ENCODE results near the gene ADAMTS17. TPM values are rescaled to one million over a fixed set of nuclear protein-coding genes. Genes with fewer than 3 reads are reported as not detected.

The ADAMTS17 gene
- polyA plus RNA-seq, 2 of the 4 experiments (the other 2 are of a cell fraction): 0.05 TPM; not detected in 1

GRCh38 chr15:100256970-100257650, 84.7 kb downstream of the ADAMTS17 start (continued):
- TF ChIP-seq ATOH8 (CRISPR knock-in tag; IDR thresholded peaks at IDR 0.05; ENCODE audit: low read depth): no peak

- TF ChIP-seq MAZ (IDR thresholded peaks at IDR 0.05; ENCODE audit: borderline replicate concordance, low read depth, low read length) (no peak), FOSL2 (IDR thresholded peaks at IDR 0.05) (no peak), FOSL2 (CRISPR knock-in tag; IDR thresholded peaks at IDR 0.05) (no peak), MYC (IDR thresholded peaks at IDR 0.05; ENCODE audit: borderline replicate concordance, low read length) (no peak)
- Histone ChIP-seq H3K4me1 (no peaks in the 10 kb centered on the region), H3K27ac (no peak overlapping the region), H3K4me3 (no peak overlapping the region), H3K4me2 (no peak overlapping the region), H3K9me3 (peaks cover 12% of the 10 kb centered on the region; the same call in 2 of the 3 replicates)
- ATAC-seq (no peak), FAIRE-seq (no peak), DNase-seq (ENCODE audit: low read depth in 1 of 2, low spot score in 1 of 2) (no peak)
- ChIA-PET POLR2A (no interaction called here), CTCF (interaction anchor here (1.1 kb wide), 1 partner anchor 83 kb away, joined by 3 read pairs; no protein-coding TSS in a partner anchor)
- WGBS (ENCODE audit: missing lambda C conversion rate): 45% methylated on average over 18 of the region's 20 CpGs
These were observed 85.4 kb downstream of the ADAMTS17 start for GRCh38 chr15:100256101-100256969.

- TF ChIP-seq PBX3 (IDR thresholded peaks at IDR 0.05) (no peak), HOXB5 (CRISPR knock-in tag; IDR thresholded peaks at IDR 0.05) (no peak), TP53 (CRISPR knock-in tag; IDR thresholded peaks at IDR 0.05) (no peak), FOSL2 (IDR thresholded peaks at IDR 0.05) (no peak), FOSL2 (CRISPR knock-in tag; IDR thresholded peaks at IDR 0.05) (no peak), ZSCAN20 (CRISPR knock-in tag; IDR thresholded peaks at IDR 0.05) (no peak), RARB (CRISPR knock-in tag; IDR thresholded peaks at IDR 0.05) (no peak), MAZ (IDR thresholded peaks at IDR 0.05; ENCODE audit: borderline replicate concordance, low read depth, low read length) (no peak), HES2 (IDR thresholded peaks at IDR 0.05) (no peak), GATA3 (IDR thresholded peaks at IDR 0.05; ENCODE audit: borderline replicate concordance) (no peak), HDAC2 (IDR thresholded peaks at IDR 0.05) (no peak), HOXA7 (CRISPR knock-in tag; IDR thresholded peaks at IDR 0.05) (no peak), CHD2 (IDR thresholded peaks at IDR 0.05; ENCODE audit: low read length, partially characterized antibody) (no peak), MAFK (IDR thresholded peaks at IDR 0.05; ENCODE audit: partially characterized antibody) (no peak), CEBPB (IDR thresholded peaks at IDR 0.05) (no peak), HOXB13 (CRISPR knock-in tag; IDR thresholded peaks at IDR 0.05; ENCODE audit: low read depth) (no peak), EP300 (IDR thresholded peaks at IDR 0.05) (no peak), KDM1A (IDR thresholded peaks at IDR 0.05; ENCODE audit: low read depth) (no peak), CBX2 (IDR thresholded peaks at IDR 0.05; ENCODE audit: borderline replicate concordance, low read depth) (no peak), NFE2L2 (conservative IDR thresholded peaks at IDR 0.05; ENCODE audit: low read length) (no peak), RNF2 (IDR thresholded peaks at IDR 0.05; ENCODE audit: borderline replicate concordance, low read depth) (no peak)
- ChIA-PET POLR2A (no interaction called here), CTCF (no interaction called here)
- ATAC-seq (no peak), DNase-seq (ENCODE audit: low read depth in 1 of 2, low spot score in 1 of 2) (no peak), FAIRE-seq (no peak)
- H3K4me2 ChIP-seq: no peak overlapping the region
- H3K4me1 ChIP-seq: no peaks in the 10 kb centered on the region
- WGBS (ENCODE audit: missing lambda C conversion rate): 49% methylated on average over 5 of the region's 6 CpGs
- peaks cover 12% of the 10 kb centered on the region; the same call in 2 of the 3 replicates for H3K9me3 ChIP-seq
- no peak overlapping the region for H3K4me3 ChIP-seq
- H3K27ac ChIP-seq: no peak overlapping the region
These were observed 86.1 kb downstream of the ADAMTS17 start for GRCh38 chr15:100255644-100256043.

Measured in A549 (cell line).